Mesenchymal stem cell (in vitro differentiated cells and primary cell): ENCODE data around the gene SLC4A5.
A peak's percentile ranks its signal among the peaks of the same experiment; 100 is the strongest.

Experiments used
- DNase-seq: peaks from one replicate; pipeline ENCODE4 v3.0.0-alpha.2; 2013
- H2AFZ ChIP-seq: one replicate; pipeline ENCODE4 v1.6.1; 2013; ENCODE audit warnings: low read depth, mild to moderate bottlenecking, control low read depth, inconsistent platforms, low read length, moderate library complexity
- H2AK5ac ChIP-seq: 2 replicates; pipeline ENCODE4 v1.6.1; 2013; ENCODE audit warnings: low read length, moderate library complexity, mild to moderate bottlenecking, inconsistent platforms; ENCODE audit not compliant: severe bottlenecking
- H2BK120ac ChIP-seq: one replicate; pipeline ENCODE4 v1.6.1; 2013; ENCODE audit warnings: low read depth, mild to moderate bottlenecking, inconsistent platforms, low read length, moderate library complexity
- H2BK12ac ChIP-seq, 2 experiments: one replicate each; pipeline ENCODE4 v1.6.1; 2013; ENCODE audit warnings: inconsistent platforms in 2 of 2, low read length in 2 of 2, mild to moderate bottlenecking in 2 of 2, moderate library complexity in 2 of 2, control low read depth in 1 of 2
- H2BK15ac ChIP-seq: one replicate; pipeline ENCODE4 v1.6.1; 2013; ENCODE audit warnings: mild to moderate bottlenecking, low read depth, inconsistent platforms; ENCODE audit not compliant: poor library complexity, severe bottlenecking
- H2BK5ac ChIP-seq: 2 replicates; pipeline ENCODE4 v1.6.1; 2013; ENCODE audit warnings: low read depth, mild to moderate bottlenecking, low read length, control low read depth, inconsistent platforms; ENCODE audit not compliant: poor library complexity, severe bottlenecking
- H3K14ac ChIP-seq, 2 experiments: one replicate each; pipeline ENCODE4 v1.6.1; 2013; ENCODE audit warnings: inconsistent platforms in 2 of 2, low read length in 2 of 2, control low read depth in 1 of 2, mild to moderate bottlenecking in 1 of 2, moderate library complexity in 1 of 2
- H3K18ac ChIP-seq, 2 experiments: one replicate each; pipeline ENCODE4 v1.6.1; 2013; ENCODE audit warnings: inconsistent platforms in 2 of 2, low read length in 2 of 2, control low read depth in 1 of 2, low read depth in 1 of 2, mild to moderate bottlenecking in 1 of 2
- H3K23ac ChIP-seq, 2 experiments: one replicate each; pipeline ENCODE4 v1.6.1; 2013; ENCODE audit warnings: inconsistent platforms in 2 of 2, low read length in 2 of 2, mild to moderate bottlenecking in 2 of 2, moderate library complexity in 2 of 2, control low read depth in 1 of 2
- H3K27ac ChIP-seq: 2 replicates; pipeline ENCODE4 v1.5.1; 2013; ENCODE audit warnings: mild to moderate bottlenecking, moderate library complexity, low read length, control low read depth, inconsistent platforms; ENCODE audit not compliant: poor library complexity, severe bottlenecking
- H3K27me3 ChIP-seq, 2 experiments: 2 replicates each; pipeline versions ENCODE4 v1.6.1 to v1.7.0; 2013; ENCODE audit warnings: low read length in 2 of 2, mild to moderate bottlenecking in 2 of 2, moderate library complexity in 2 of 2, control low read depth in 1 of 2, inconsistent platforms in 1 of 2; ENCODE audit not compliant: control insufficient read depth in 1 of 2, insufficient read depth in 1 of 2
- H3K36me3 ChIP-seq, 2 experiments: 2 replicates each; pipeline versions ENCODE4 v1.6.1 to v1.7.0; 2013; ENCODE audit warnings: low read length in 2 of 2, control low read depth in 1 of 2, inconsistent platforms in 1 of 2, low read depth in 1 of 2, mild to moderate bottlenecking in 1 of 2; ENCODE audit not compliant: insufficient read depth in 2 of 2, control insufficient read depth in 1 of 2
- H3K4ac ChIP-seq, 2 experiments: one replicate each; pipeline ENCODE4 v1.6.1; 2013; ENCODE audit warnings: inconsistent platforms in 2 of 2, low read length in 2 of 2, mild to moderate bottlenecking in 2 of 2, moderate library complexity in 2 of 2, control low read depth in 1 of 2, low read depth in 1 of 2
- H3K4me1 ChIP-seq: 2 replicates; pipeline ENCODE4 v1.6.1; 2013; ENCODE audit warnings: low read depth, low read length, control low read depth; ENCODE audit not compliant: control insufficient read depth, insufficient read depth
- H3K4me2 ChIP-seq: 2 replicates; pipeline ENCODE4 v1.6.1; 2013; ENCODE audit warnings: low read length, mild to moderate bottlenecking, inconsistent platforms; ENCODE audit not compliant: poor library complexity, severe bottlenecking
- H3K4me3 ChIP-seq, 2 experiments: 2 replicates each; pipeline versions ENCODE4 v1.5.1 to v1.7.0; 2013; ENCODE audit warnings: low read length in 2 of 2, mild to moderate bottlenecking in 2 of 2, control low read depth in 1 of 2, low read depth in 1 of 2; ENCODE audit not compliant: insufficient read depth in 1 of 2
- H3K79me1 ChIP-seq: replicated peaks from 2 replicates; pipeline ENCODE4 v1.6.1; 2013; ENCODE audit warnings: mild to moderate bottlenecking, control low read depth, low read length, inconsistent platforms; ENCODE audit not compliant: poor library complexity, severe bottlenecking
- H3K9ac ChIP-seq: 2 replicates; pipeline ENCODE4 v1.7.0; 2013; ENCODE audit warnings: mild to moderate bottlenecking, low read length, moderate library complexity
- H3K9me3 ChIP-seq: 2 replicates; pipeline ENCODE4 v1.7.0; 2013; ENCODE audit warnings: mild to moderate bottlenecking, low read length; ENCODE audit not compliant: control insufficient read depth
- H4K8ac ChIP-seq: one replicate; pipeline ENCODE4 v1.6.1; 2013; ENCODE audit warnings: inconsistent platforms, mild to moderate bottlenecking, low read length, moderate library complexity
- H4K91ac ChIP-seq: one replicate; pipeline ENCODE4 v1.6.1; 2013; ENCODE audit warnings: mild to moderate bottlenecking, low read length, inconsistent platforms
- WGBS: methylation state at CpG from one replicate; pipeline ENCODE4 v1.1.7; 2013; ENCODE audit warnings: mixed read lengths; 5-methylcytosine and 5-hydroxymethylcytosine counted together

Gene SLC4A5

GRCh38 chr2:74250189-74250631 lies 93.0 kb downstream of the SLC4A5 start:
- WGBS, result 33% methylated on average over 10 of the region's 10 CpGs
- Histone ChIP-seq H3K18ac (no peak overlapping the region), H3K4ac (no peak overlapping the region), H3K79me1 (no peaks in the 10 kb centered on the region), H3K4me1 (peaks cover 2% of the 10 kb centered on the region), H2AFZ (no peak overlapping the region), H3K4me3 (no peak overlapping the region), H2BK120ac (no peak overlapping the region), H2BK15ac (no peak overlapping the region), H3K9ac (no peak overlapping the region), H3K36me3 (no peaks in the 10 kb centered on the region), H3K9me3 (no peaks in the 10 kb centered on the region), H4K91ac (no peak overlapping the region), H3K4me2 (no peak overlapping the region), H3K27me3 (peaks cover 0 to 34% of the 10 kb centered on the region in 2 experiments), H2BK12ac (no peak overlapping the region), H2BK5ac (no peak overlapping the region), H3K23ac (no peak overlapping the region), H4K8ac (no peak overlapping the region), H3K14ac (no peak overlapping the region), H2AK5ac (no peak overlapping the region), H3K27ac (no peak overlapping the region)
- DNase-seq, result peak; percentile 46

- 69% methylated on average over 5 of the region's 6 CpGs for WGBS
- no peak for DNase-seq
- H3K9ac ChIP-seq, result no peak overlapping the region
These were observed 93.7 kb downstream of the SLC4A5 start for GRCh38 chr2:74249406-74250122.

GRCh38 chr2:74246496-74247195 lies 96.6 kb downstream of the SLC4A5 start:
- H2BK12ac ChIP-seq, result no peak overlapping the region
- H2BK5ac ChIP-seq, result no peak overlapping the region
- WGBS, result 91% methylated on average over 14 of the region's 14 CpGs
- no peak overlapping the region for H2BK15ac ChIP-seq
- peaks cover 0 to 18% of the 10 kb centered on the region in 2 experiments for H3K27me3 ChIP-seq
- DNase-seq, result no peak
- H3K36me3 ChIP-seq, result no peaks in the 10 kb centered on the region
- no peak overlapping the region for H3K4ac ChIP-seq
- no peak overlapping the region for H3K4me2 ChIP-seq
- no peak overlapping the region for H2AFZ ChIP-seq
- H3K27ac ChIP-seq, result no peak overlapping the region
- H4K91ac ChIP-seq, result no peak overlapping the region
- no peak overlapping the region for H3K14ac ChIP-seq
- peaks cover 2% of the 10 kb centered on the region for H3K4me1 ChIP-seq
- no peaks in the 10 kb centered on the region for H3K9me3 ChIP-seq
- H3K9ac ChIP-seq, result no peak overlapping the region
- H2AK5ac ChIP-seq, result no peak overlapping the region
- H3K18ac ChIP-seq, result no peak overlapping the region
- no peaks in the 10 kb centered on the region for H3K79me1 ChIP-seq
- H3K4me3 ChIP-seq, result no peak overlapping the region
- H3K23ac ChIP-seq, result no peak overlapping the region
- no peak overlapping the region for H4K8ac ChIP-seq
- H2BK120ac ChIP-seq, result no peak overlapping the region

More at GRCh38 chr2:74249406-74250122, 93.7 kb downstream of the SLC4A5 start:
- no peak overlapping the region for H3K4me2 ChIP-seq
- H4K8ac ChIP-seq, result no peak overlapping the region
- no peaks in the 10 kb centered on the region for H3K9me3 ChIP-seq
- H2BK120ac ChIP-seq, result no peak overlapping the region
- peaks cover 2% of the 10 kb centered on the region for H3K4me1 ChIP-seq
- H2BK12ac ChIP-seq, result no peak overlapping the region
- H3K27me3 ChIP-seq, result peaks cover 0 to 34% of the 10 kb centered on the region in 2 experiments
- no peak overlapping the region for H2AFZ ChIP-seq
- no peaks in the 10 kb centered on the region for H3K36me3 ChIP-seq
- H3K23ac ChIP-seq, result no peak overlapping the region
- no peak overlapping the region for H3K27ac ChIP-seq
- no peak overlapping the region for H3K18ac ChIP-seq
- no peak overlapping the region for H2BK5ac ChIP-seq
- H3K4ac ChIP-seq, result no peak overlapping the region
- H3K14ac ChIP-seq, result no peak overlapping the region
- no peak overlapping the region for H2AK5ac ChIP-seq
- H3K4me3 ChIP-seq, result no peak overlapping the region
- H4K91ac ChIP-seq, result no peak overlapping the region
- H3K79me1 ChIP-seq, result no peaks in the 10 kb centered on the region
- no peak overlapping the region for H2BK15ac ChIP-seq

- Histone ChIP-seq H2AK5ac (no peak overlapping the region), H3K9ac (no peak overlapping the region), H2AFZ (no peak overlapping the region), H2BK15ac (no peak overlapping the region), H3K27ac (no peak overlapping the region), H2BK5ac (no peak overlapping the region), H3K27me3 (peaks cover 0 to 3% of the 10 kb centered on the region in 2 experiments), H4K91ac (no peak overlapping the region), H3K9me3 (peaks cover 2% of the 10 kb centered on the region), H3K23ac (no peak overlapping the region), H3K4me2 (no peak overlapping the region), H3K4me1 (no peaks in the 10 kb centered on the region), H3K79me1 (no peaks in the 10 kb centered on the region), H3K36me3 (no peaks in the 10 kb centered on the region), H2BK120ac (no peak overlapping the region), H3K4ac (no peak overlapping the region), H3K14ac (no peak overlapping the region), H3K18ac (no peak overlapping the region), H3K4me3 (no peak overlapping the region), H2BK12ac (no peak overlapping the region), H4K8ac (no peak overlapping the region)
- no peak for DNase-seq
- whole genome bisulfite sequencing, result 90% methylated on average over 3 of the region's 3 CpGs
These were observed 98.9 kb downstream of the SLC4A5 start for GRCh38 chr2:74244286-74244685.
